Peyer's patch (tissue), 4 donors: Measurements from ENCODE around the gene KRT4.

ENCODE experiments used
- POLR2A ChIP-seq, 2 donors: fragments of 450-650 bp; IDR thresholded peaks; one replicate each; pipeline ENCODE4 v1.5.1; 2017; ENCODE audit warnings: antibody characterized with exemption in 2 of 2, mild to moderate bottlenecking in 2 of 2, moderate library complexity in 2 of 2
- TF ChIP-seq, protein P1 (sequence below), 6 experiments: fragments of 450-650 bp in 4 of 6; fragments of 200-600 bp in 2 of 6; sonication (generic) in 1 of 6; IDR thresholded peaks; one replicate each; pipeline ENCODE4 v1.5.1; 2017 to 2019; ENCODE audit warnings: antibody characterized with exemption in 6 of 6, mild to moderate bottlenecking in 3 of 6, moderate library complexity in 1 of 6

DNA sequence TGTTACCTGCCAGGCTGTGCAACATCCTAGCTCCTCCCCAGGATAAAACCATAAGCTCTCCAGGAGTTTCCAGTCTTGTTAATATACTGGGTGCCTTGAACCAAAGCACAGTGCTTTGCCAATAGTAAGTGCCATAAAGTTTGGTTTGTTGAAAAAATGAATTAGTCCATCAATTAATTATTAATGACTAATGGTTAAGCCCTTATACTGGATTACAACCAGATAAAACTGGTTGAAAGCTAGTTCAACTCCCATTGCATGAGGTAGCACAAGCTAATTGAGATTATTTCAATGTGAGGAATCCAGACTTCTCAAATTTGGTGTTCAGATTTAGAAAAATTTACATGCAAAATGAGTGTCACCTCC lies 16.4 kb downstream of the KRT4 start:
- TF ChIP-seq, protein P1, sequence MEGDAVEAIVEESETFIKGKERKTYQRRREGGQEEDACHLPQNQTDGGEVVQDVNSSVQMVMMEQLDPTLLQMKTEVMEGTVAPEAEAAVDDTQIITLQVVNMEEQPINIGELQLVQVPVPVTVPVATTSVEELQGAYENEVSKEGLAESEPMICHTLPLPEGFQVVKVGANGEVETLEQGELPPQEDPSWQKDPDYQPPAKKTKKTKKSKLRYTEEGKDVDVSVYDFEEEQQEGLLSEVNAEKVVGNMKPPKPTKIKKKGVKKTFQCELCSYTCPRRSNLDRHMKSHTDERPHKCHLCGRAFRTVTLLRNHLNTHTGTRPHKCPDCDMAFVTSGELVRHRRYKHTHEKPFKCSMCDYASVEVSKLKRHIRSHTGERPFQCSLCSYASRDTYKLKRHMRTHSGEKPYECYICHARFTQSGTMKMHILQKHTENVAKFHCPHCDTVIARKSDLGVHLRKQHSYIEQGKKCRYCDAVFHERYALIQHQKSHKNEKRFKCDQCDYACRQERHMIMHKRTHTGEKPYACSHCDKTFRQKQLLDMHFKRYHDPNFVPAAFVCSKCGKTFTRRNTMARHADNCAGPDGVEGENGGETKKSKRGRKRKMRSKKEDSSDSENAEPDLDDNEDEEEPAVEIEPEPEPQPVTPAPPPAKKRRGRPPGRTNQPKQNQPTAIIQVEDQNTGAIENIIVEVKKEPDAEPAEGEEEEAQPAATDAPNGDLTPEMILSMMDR (IDR thresholded peaks at IDR 0.05): no peak
- no peak for TF ChIP-seq POLR2A (IDR thresholded peaks at IDR 0.05)
